Measurements from ENCODE around the gene SAPCD1.

Gene SAPCD1

DNA sequence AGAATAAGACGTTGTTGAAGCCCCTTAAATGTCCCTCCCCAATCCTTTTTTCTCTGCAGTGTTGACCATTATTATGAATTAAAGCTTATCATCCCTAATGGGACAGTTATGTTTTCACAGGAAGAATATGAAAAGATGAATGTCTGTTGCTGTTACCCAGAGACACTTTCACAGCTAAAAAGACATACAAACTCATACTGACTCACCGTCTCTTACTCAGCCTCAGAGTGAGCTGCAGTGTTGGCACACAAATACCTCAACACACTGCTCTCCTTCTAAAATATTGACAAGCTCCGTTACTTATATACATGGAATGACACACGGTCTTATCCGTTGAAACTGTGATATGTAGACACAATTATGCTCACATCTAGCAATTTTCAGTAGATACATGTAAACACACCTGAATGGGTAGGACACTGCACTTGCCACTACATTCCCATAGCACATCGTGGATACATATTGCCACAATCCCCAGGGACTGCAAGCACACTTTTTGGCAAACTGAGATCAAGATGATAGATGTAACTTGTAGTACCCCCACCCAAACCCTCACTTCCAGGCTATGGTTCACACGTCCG, 9.6 kb upstream of the SAPCD1 start:
- TF ChIP-seq, protein P1, sequence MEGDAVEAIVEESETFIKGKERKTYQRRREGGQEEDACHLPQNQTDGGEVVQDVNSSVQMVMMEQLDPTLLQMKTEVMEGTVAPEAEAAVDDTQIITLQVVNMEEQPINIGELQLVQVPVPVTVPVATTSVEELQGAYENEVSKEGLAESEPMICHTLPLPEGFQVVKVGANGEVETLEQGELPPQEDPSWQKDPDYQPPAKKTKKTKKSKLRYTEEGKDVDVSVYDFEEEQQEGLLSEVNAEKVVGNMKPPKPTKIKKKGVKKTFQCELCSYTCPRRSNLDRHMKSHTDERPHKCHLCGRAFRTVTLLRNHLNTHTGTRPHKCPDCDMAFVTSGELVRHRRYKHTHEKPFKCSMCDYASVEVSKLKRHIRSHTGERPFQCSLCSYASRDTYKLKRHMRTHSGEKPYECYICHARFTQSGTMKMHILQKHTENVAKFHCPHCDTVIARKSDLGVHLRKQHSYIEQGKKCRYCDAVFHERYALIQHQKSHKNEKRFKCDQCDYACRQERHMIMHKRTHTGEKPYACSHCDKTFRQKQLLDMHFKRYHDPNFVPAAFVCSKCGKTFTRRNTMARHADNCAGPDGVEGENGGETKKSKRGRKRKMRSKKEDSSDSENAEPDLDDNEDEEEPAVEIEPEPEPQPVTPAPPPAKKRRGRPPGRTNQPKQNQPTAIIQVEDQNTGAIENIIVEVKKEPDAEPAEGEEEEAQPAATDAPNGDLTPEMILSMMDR (conservative IDR thresholded peaks at IDR 0.05; ENCODE audit: control insufficient read depth, insufficient read depth, low read depth, low read length), result no peak
- peak; percentile 91 for DNase-seq (ENCODE audit: low read depth)
- H3K4me3 ChIP-seq (ENCODE audit: control insufficient read depth, low read depth, low read length), result no peak overlapping the region

DNA sequence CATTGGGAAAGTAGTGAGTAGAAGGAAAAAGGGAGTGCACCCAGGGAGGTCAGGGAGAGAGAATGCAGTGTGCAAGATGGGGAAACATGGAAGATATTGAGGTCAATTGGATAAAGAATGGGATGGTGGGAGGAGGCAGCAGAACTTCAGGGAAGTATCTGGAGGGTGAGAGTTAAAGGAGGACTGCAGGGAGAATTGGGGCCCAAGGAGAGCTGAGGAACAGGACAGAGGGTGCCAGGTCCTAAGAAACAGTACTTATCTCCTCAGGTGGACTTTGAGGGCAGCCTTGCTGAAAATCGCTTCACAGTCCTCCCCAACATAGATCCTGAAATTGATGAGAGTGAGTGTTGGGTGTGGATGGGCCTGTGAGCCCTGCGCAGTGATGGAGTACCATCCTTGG, 4.2 kb upstream of the SAPCD1 start:
- H3K4me3 ChIP-seq (ENCODE audit: control insufficient read depth, low read depth, low read length), result no peak overlapping the region
- DNase-seq (ENCODE audit: low read depth), result no peak
- TF ChIP-seq, protein P1 (conservative IDR thresholded peaks at IDR 0.05; ENCODE audit: control insufficient read depth, insufficient read depth, low read depth, low read length), result no peak

DNA sequence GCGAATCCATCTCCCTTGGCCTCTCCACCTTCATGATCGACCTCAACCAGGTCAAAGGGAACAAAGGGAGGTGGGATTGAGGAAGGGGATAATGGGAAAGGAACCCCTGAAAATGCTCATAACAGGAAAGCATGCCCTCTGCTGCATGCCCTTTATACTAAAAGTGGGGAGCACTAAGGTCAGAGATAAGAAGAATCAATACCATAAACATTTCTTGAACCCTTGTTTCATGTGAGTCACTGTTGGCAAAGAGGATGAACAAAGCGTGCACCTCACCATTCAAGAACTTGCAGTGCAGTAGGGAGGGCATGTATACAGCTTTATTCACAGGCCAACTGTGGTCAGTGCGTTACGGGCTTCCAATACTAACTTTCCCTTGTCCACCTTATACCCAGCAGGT, 1.7 kb upstream of the SAPCD1 start:
- DNase-seq (ENCODE audit: low read depth), result no peak
- TF ChIP-seq, protein P1 (conservative IDR thresholded peaks at IDR 0.05; ENCODE audit: control insufficient read depth, insufficient read depth, low read depth, low read length), result no peak
- no peak overlapping the region for H3K4me3 ChIP-seq (ENCODE audit: control insufficient read depth, low read depth, low read length)

DNA sequence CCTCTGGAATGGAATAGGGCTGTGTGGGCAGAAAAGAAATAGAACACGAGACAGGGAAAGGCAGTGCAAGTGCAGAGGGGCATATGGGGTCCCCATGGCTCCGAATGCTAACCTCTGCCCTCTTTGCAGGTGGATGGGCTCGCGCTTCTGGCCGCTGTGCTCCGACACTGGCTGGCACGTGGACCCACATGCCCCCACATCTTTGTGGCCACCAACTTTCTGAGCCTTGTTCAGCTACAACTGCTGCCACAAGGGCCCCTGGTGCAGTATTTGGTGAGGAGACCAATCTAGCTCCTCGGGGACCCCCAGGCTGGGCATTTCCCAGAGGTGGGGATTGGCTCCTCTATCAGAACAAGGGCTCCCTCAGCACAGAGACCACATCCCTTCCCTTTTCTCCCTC, 1.1 kb upstream of the SAPCD1 start:
- DNase-seq (ENCODE audit: low read depth), result no peak
- H3K4me3 ChIP-seq (ENCODE audit: control insufficient read depth, low read depth, low read length), result no peak overlapping the region
- TF ChIP-seq, protein P1 (conservative IDR thresholded peaks at IDR 0.05; ENCODE audit: control insufficient read depth, insufficient read depth, low read depth, low read length), result no peak

DNA sequence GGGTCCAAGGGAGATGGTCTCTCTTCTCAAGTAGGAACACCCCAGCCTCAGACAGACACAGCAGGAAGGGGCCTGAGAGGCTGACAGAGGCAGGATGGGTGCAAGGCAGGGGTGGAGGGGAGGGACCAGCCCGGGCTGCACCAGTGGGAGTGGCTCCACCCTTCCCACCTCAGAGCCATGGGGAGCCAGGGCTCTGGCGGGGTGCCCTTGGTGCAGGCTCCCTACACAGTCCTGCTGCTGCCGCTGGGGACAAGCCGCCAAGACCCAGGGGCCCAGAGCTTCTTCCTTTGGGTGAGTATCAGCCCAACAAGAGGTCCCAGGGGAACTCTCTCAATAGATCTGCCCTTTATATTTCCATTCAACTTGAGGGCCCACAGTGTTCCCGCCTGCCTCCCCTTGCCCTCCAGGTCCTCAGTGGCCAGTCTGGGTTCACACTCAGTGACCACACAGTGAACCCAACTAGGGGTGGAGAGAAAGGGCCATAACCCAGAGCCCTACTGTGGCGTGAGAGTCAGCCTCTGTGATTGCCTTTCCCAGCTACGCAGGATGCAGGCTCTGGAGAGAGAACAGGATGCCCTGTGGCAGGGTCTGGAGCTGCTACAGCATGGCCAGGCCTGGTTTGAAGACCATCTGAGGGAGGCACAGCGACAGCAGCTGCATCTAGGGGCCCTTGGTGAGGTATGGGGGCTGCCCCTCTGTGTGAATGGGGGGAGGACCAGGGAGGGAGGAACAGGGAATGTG, 592 bp downstream of the SAPCD1 start:
- H3K4me3 ChIP-seq (ENCODE audit: control insufficient read depth, low read depth, low read length), result no peak overlapping the region
- TF ChIP-seq, protein P1 (conservative IDR thresholded peaks at IDR 0.05; ENCODE audit: control insufficient read depth, insufficient read depth, low read depth, low read length), result no peak
- DNase-seq (ENCODE audit: low read depth), result no peak

DNA sequence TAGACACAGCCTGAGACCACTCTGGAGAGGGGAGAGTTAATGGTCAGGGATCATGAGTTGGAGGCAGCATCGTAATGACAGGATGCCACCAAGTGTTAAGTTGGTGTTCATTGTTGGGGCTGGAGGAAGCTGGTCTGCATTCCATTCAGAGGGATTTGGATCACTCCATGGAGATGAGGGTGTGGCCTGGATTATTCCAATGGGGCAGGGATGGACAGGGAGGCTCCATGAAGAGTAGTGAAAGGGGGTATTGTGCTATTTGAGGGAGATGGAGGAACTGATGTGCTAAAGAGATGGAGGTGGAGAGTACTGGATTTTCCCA, 1.1 kb downstream of the SAPCD1 start:
- peak; percentile 33 for DNase-seq (ENCODE audit: low read depth)
- TF ChIP-seq, protein P1 (conservative IDR thresholded peaks at IDR 0.05; ENCODE audit: control insufficient read depth, insufficient read depth, low read depth, low read length), result no peak
- H3K4me3 ChIP-seq (ENCODE audit: control insufficient read depth, low read depth, low read length), result no peak overlapping the region
